IMR-90 (cell line): ENCODE measurements around the gene RRP15. TPM values are rescaled to one million over a fixed set of nuclear protein-coding genes. Genes with fewer than 3 reads are reported as not detected.

Source experiments
- ATAC-seq: fragments of 200-7000 bp; cut with Tn5 transposase; 2 replicates; pipeline ENCODE4 v1.9.1; 2020; ENCODE audit warnings: low read depth, mild to moderate bottlenecking, moderate library complexity
- BruUV-seq: library from RNA; stranded (reverse); fragments of 400-500 nt; replicated peaks from 2 replicates; lab custom pipeline; 2021; lab: Mats Ljungman, UMichigan
- CTCF ChIA-PET: fragments of 300-600 bp; formaldehyde crosslinking; extraction: SDS; loops from one replicate; lab custom pipeline; 2021; ENCODE audit warnings: antibody characterized with exemption; lab: Yijun Ruan, JAX
- POLR2A ChIA-PET: fragments of 300-600 bp; sonication (Branson Sonifier 250); formaldehyde crosslinking; loops from one replicate; lab custom pipeline; 2022; ENCODE audit warnings: antibody characterized with exemption; ENCODE audit not compliant: unreplicated experiment; lab: Charles Lee
- DNase-seq: peaks from one replicate; pipeline ENCODE4 v3.0.0; 2013
- H2AFZ ChIP-seq: replicated peaks from 2 replicates; pipeline ENCODE3; 2013; ENCODE audit warnings: low read length, mild to moderate bottlenecking; ENCODE audit not compliant: poor library complexity
- H2AK5ac ChIP-seq: 2 replicates; pipeline ENCODE4 v1.6.1; 2013; ENCODE audit warnings: low read depth, low read length, inconsistent platforms
- H2AK9ac ChIP-seq: replicated peaks from 2 replicates; pipeline ENCODE3; 2013; ENCODE audit warnings: mild to moderate bottlenecking, low read depth, low read length, moderate library complexity; ENCODE audit not compliant: poor library complexity
- H2BK120ac ChIP-seq: 2 replicates; pipeline ENCODE4 v1.6.1; 2013; ENCODE audit warnings: low read depth, low read length, inconsistent platforms
- H2BK15ac ChIP-seq: 3 replicates; pipeline ENCODE4 v1.6.1; 2013; ENCODE audit warnings: low read depth, low read length, inconsistent platforms
- H2BK20ac ChIP-seq: 2 replicates; pipeline ENCODE4 v1.6.1; 2013; ENCODE audit warnings: low read depth, mild to moderate bottlenecking, inconsistent platforms, low read length, moderate library complexity
- H2BK5ac ChIP-seq: 2 replicates; pipeline ENCODE4 v1.6.1; 2013; ENCODE audit warnings: mild to moderate bottlenecking, low read depth, low read length, inconsistent platforms; ENCODE audit not compliant: poor library complexity, severe bottlenecking
- H3K14ac ChIP-seq: replicated peaks from 2 replicates; pipeline ENCODE4 v1.6.1; 2013; ENCODE audit warnings: low read depth, low read length, inconsistent platforms
- H3K18ac ChIP-seq: 2 replicates; pipeline ENCODE4 v1.6.1; 2013; ENCODE audit warnings: low read depth, low read length, control low read depth
- H3K23ac ChIP-seq: 2 replicates; pipeline ENCODE4 v1.6.1; 2013; ENCODE audit warnings: low read depth, low read length, inconsistent platforms
- H3K27ac ChIP-seq: 2 replicates; pipeline ENCODE4 v1.5.1; 2013; ENCODE audit warnings: mild to moderate bottlenecking, control low read depth, low read length; ENCODE audit not compliant: insufficient read depth
- H3K27me3 ChIP-seq: 2 replicates; pipeline ENCODE4 v1.6.1; 2013; ENCODE audit warnings: low read length; ENCODE audit not compliant: control insufficient read depth, insufficient read depth
- H3K36me3 ChIP-seq: 2 replicates; pipeline ENCODE4 v1.6.1; 2013; ENCODE audit warnings: low read length, mixed read lengths; ENCODE audit not compliant: control insufficient read depth, insufficient read depth
- H3K4ac ChIP-seq: 2 replicates; pipeline ENCODE4 v1.6.1; 2013; ENCODE audit warnings: low read depth, low read length, inconsistent platforms
- H3K4me1 ChIP-seq: 2 replicates; pipeline ENCODE4 v1.6.1; 2013; ENCODE audit warnings: low read length, mixed read lengths; ENCODE audit not compliant: control insufficient read depth, insufficient read depth
- H3K4me2 ChIP-seq: 2 replicates; pipeline ENCODE4 v1.6.1; 2013; ENCODE audit warnings: low read depth, mild to moderate bottlenecking, control low read depth, low read length, moderate library complexity
- H3K4me3 ChIP-seq: 2 replicates; pipeline ENCODE4 v1.5.1; 2013; ENCODE audit warnings: low read depth, mild to moderate bottlenecking, control low read depth, low read length, moderate library complexity; ENCODE audit not compliant: insufficient read depth
- H3K56ac ChIP-seq: 2 replicates; pipeline ENCODE4 v1.6.1; 2013; ENCODE audit warnings: low read length, inconsistent platforms; ENCODE audit not compliant: insufficient read depth; ENCODE audit errors: extremely low read depth
- H3K79me1 ChIP-seq, 2 experiments: 2 replicates each; pipeline ENCODE4 v1.6.1; 2013; ENCODE audit warnings: low read length in 2 of 2, inconsistent platforms in 1 of 2, low read depth in 1 of 2
- H3K9ac ChIP-seq: 2 replicates; pipeline ENCODE4 v1.6.1; 2013; ENCODE audit warnings: low read depth, low read length, control low read depth
- H3K9me1 ChIP-seq: 2 replicates; pipeline ENCODE4 v1.6.1; 2013; ENCODE audit warnings: low read length, inconsistent platforms; ENCODE audit not compliant: insufficient read depth
- H3K9me3 ChIP-seq: 2 replicates; pipeline ENCODE4 v1.6.1; 2013; ENCODE audit warnings: low read length; ENCODE audit not compliant: control insufficient read depth, insufficient read depth
- H4K20me1 ChIP-seq: 2 replicates; pipeline ENCODE4 v1.6.1; 2013; ENCODE audit warnings: low read length, inconsistent platforms; ENCODE audit not compliant: insufficient read depth
- H4K5ac ChIP-seq: 2 replicates; pipeline ENCODE4 v1.6.1; 2013; ENCODE audit warnings: mild to moderate bottlenecking, low read depth, low read length, control low read depth
- H4K8ac ChIP-seq, 2 experiments: 2 replicates each; pipeline ENCODE4 v1.6.1; 2013; ENCODE audit warnings: low read depth in 2 of 2, low read length in 2 of 2, control low read depth in 1 of 2, inconsistent platforms in 1 of 2
- H4K91ac ChIP-seq: 2 replicates; pipeline ENCODE4 v1.6.1; 2013; ENCODE audit warnings: low read depth, low read length, inconsistent platforms; ENCODE audit not compliant: insufficient read depth
- BHLHE40 ChIP-seq: fragments of 150-350 bp; IDR thresholded peaks from 2 replicates; pipeline ENCODE4 v1.6.1; 2016; ENCODE audit warnings: mild to moderate bottlenecking, low read depth, low read length
- CEBPB ChIP-seq: IDR thresholded peaks from 2 replicates; pipeline ENCODE4 v1.6.1; 2012; ENCODE audit warnings: low read depth, low read length, improper control_type of control experiment
- CHD1 ChIP-seq: IDR thresholded peaks from 2 replicates; pipeline ENCODE4 v1.6.1; 2012; ENCODE audit warnings: low read depth, low read length, improper control_type of control experiment
- CTCF ChIP-seq: conservative IDR thresholded peaks from 2 replicates; pipeline ENCODE4 v1.5.1; 2012; ENCODE audit warnings: mild to moderate bottlenecking, low read depth, low read length, improper control_type of control experiment
- FOS ChIP-seq: fragments of 150-350 bp; IDR thresholded peaks from 2 replicates; pipeline ENCODE4 v1.6.1; 2016; ENCODE audit warnings: low read depth, low read length
- MAFK ChIP-seq: IDR thresholded peaks from 2 replicates; pipeline ENCODE4 v1.6.1; 2012; ENCODE audit warnings: low read depth, low read length, improper control_type of control experiment
- NFE2L2 ChIP-seq: fragments of 150-350 bp; IDR thresholded peaks from 2 replicates; pipeline ENCODE4 v1.6.1; 2016; ENCODE audit warnings: low read depth, mild to moderate bottlenecking, low read length
- RAD21 ChIP-seq: IDR thresholded peaks from 2 replicates; pipeline ENCODE4 v1.6.1; 2012; ENCODE audit warnings: low read length, improper control_type of control experiment
- RCOR1 ChIP-seq: IDR thresholded peaks from 2 replicates; pipeline ENCODE4 v1.6.1; 2012; ENCODE audit warnings: mild to moderate bottlenecking, low read length, improper control_type of control experiment; ENCODE audit not compliant: insufficient replicate concordance
- SMC3 ChIP-seq: fragments of 150-350 bp; IDR thresholded peaks from 2 replicates; pipeline ENCODE4 v1.6.1; 2016; ENCODE audit warnings: low read depth, mild to moderate bottlenecking, antibody characterized with exemption, low read length, moderate library complexity
- WGBS, 2 experiments: methylation state at CpG; one replicate each; pipeline versions ENCODE4 v1.1.5 to v1.1.7; 2013; ENCODE audit warnings: missing lambda C conversion rate in 2 of 2; ENCODE audit not compliant: insufficient read length in 1 of 2; ENCODE audit errors: extremely low coverage in 2 of 2; 5-methylcytosine and 5-hydroxymethylcytosine counted together
- dilution Hi-C: fragments of 300-500 bp; cut with HindIII; formaldehyde crosslinking; loops from one replicate; pipeline ENCODE4 v1.14.3; 2018; ENCODE audit warnings: low sequenced_read_pairs; ENCODE audit not compliant: unreplicated experiment
- in situ Hi-C: fragments of 300-500 bp; cut with MboI; formaldehyde crosslinking; loops from 3 replicates; pipeline ENCODE4 v1.14.3; 2019; ENCODE audit warnings: low sequenced_read_pairs, inconsistent platforms, mixed read lengths
- intact Hi-C: fragments of 100-400 bp; cut with micrococcal nuclease; formaldehyde crosslinking; loops from 2 replicates; pipeline ENCODE4 v1.10.0; 2022
- polyA plus RNA-seq, 3 experiments: library from polyadenylated mRNA; depleted of rRNA; stranded (reverse); fragments of >200 nt; gene quantifications; 2 replicates each; pipeline ENCODE4 v1.2.3, GENCODE V29; 2012; ENCODE audit warnings: low replicate concordance in 1 of 3
- total RNA-seq: library from RNA; depleted of rRNA; stranded (reverse); fragments of >200 nt; gene quantifications from 2 replicates; pipeline ENCODE4 v1.2.3, GENCODE V29; 2012
- TF ChIP-seq, protein P1 (sequence below): fragments of 150-350 bp; IDR thresholded peaks from 2 replicates; pipeline ENCODE4 v1.6.1; 2017; ENCODE audit warnings: mild to moderate bottlenecking, antibody characterized with exemption, low read length, low read depth

Gene RRP15
- total and polyA plus RNA-seq, 2 of the 4 experiments (the other 2 are of a cell fraction) = 3.1 to 4.1 TPM

- in situ Hi-C loops (no loop called here), dilution Hi-C loops (no loop called here), intact Hi-C loops (no loop called here)
- H2BK15ac ChIP-seq = no peak overlapping the region
- no peak overlapping the region for H2BK5ac ChIP-seq
- no peak for DNase-seq
- H3K4me2 ChIP-seq = no peak overlapping the region
- H3K79me1 ChIP-seq = no peaks in the 10 kb centered on the region
- H3K9ac ChIP-seq = no peak overlapping the region
- H4K20me1 ChIP-seq = no peaks in the 10 kb centered on the region
- BruUV-seq = no TSS peak
- H3K4me1 ChIP-seq = no peaks in the 10 kb centered on the region
- no peaks in the 10 kb centered on the region for H3K27me3 ChIP-seq
- H3K9me1 ChIP-seq = no peaks in the 10 kb centered on the region
- WGBS, 2 experiments = no CpG with 5 or more reads among the region's 6 CpGs
- no peak overlapping the region for H3K14ac ChIP-seq
- no peak overlapping the region for H4K5ac ChIP-seq
- no peaks in the 10 kb centered on the region for H3K9me3 ChIP-seq
- H3K23ac ChIP-seq = no peak overlapping the region
- H4K91ac ChIP-seq = no peak overlapping the region
- no peak overlapping the region for H3K27ac ChIP-seq
- H3K18ac ChIP-seq = no peak overlapping the region
- H4K8ac ChIP-seq = no peak overlapping the region
- H3K4ac ChIP-seq = no peak overlapping the region
- no peaks in the 10 kb centered on the region for H3K36me3 ChIP-seq
- H3K56ac ChIP-seq = no peak overlapping the region
- CTCF ChIA-PET = no interaction called here
- no peak for TF ChIP-seq RAD21
- TF ChIP-seq, protein P1, sequence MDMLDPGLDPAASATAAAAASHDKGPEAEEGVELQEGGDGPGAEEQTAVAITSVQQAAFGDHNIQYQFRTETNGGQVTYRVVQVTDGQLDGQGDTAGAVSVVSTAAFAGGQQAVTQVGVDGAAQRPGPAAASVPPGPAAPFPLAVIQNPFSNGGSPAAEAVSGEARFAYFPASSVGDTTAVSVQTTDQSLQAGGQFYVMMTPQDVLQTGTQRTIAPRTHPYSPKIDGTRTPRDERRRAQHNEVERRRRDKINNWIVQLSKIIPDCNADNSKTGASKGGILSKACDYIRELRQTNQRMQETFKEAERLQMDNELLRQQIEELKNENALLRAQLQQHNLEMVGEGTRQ = no peak
- no peak for TF ChIP-seq BHLHE40
- no peak for TF ChIP-seq SMC3
- TF ChIP-seq FOS = no peak
- TF ChIP-seq NFE2L2 = no peak
- no peak for TF ChIP-seq CEBPB
- TF ChIP-seq MAFK = no peak
- TF ChIP-seq RCOR1 = no peak
- no peak for TF ChIP-seq CTCF
- TF ChIP-seq CHD1 = no peak
- H2BK20ac ChIP-seq = no peak overlapping the region
- H2AFZ ChIP-seq = no peak overlapping the region
- H2AK9ac ChIP-seq = no peak overlapping the region
- H3K4me3 ChIP-seq = no peak overlapping the region
- H2BK120ac ChIP-seq = no peak overlapping the region
- ATAC-seq = no peak
- POLR2A ChIA-PET = no interaction called here
- H2AK5ac ChIP-seq = no peak overlapping the region
These were observed 12.7 kb upstream of the RRP15 start for GRCh38 chr1:218272366-218272765.
